ENCODE results near the gene FARP1. TPM values are rescaled to one million over a fixed set of nuclear protein-coding genes. Genes with fewer than 3 reads are reported as not detected.
A peak's percentile ranks its signal among the peaks of the same experiment; 100 is the strongest.

Gene FARP1
- total RNA-seq, 1 experiment from 2014 or later, result 96.6 TPM

- TF ChIP-seq, protein P1, sequence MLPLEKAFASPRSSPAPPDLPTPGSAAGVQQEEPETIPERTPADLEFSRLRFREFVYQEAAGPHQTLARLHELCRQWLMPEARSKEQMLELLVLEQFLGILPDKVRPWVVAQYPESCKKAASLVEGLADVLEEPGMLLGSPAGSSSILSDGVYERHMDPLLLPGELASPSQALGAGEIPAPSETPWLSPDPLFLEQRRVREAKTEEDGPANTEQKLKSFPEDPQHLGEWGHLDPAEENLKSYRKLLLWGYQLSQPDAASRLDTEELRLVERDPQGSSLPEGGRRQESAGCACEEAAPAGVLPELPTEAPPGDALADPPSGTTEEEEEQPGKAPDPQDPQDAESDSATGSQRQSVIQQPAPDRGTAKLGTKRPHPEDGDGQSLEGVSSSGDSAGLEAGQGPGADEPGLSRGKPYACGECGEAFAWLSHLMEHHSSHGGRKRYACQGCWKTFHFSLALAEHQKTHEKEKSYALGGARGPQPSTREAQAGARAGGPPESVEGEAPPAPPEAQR (CRISPR knock-in tag; IDR thresholded peaks at IDR 0.05), result no peak
- TF ChIP-seq RELA (CRISPR knock-in tag; IDR thresholded peaks at IDR 0.05; ENCODE audit: borderline replicate concordance) (no peak), ZMAT4 (CRISPR knock-in tag; IDR thresholded peaks at IDR 0.05) (no peak), MXD4 (CRISPR knock-in tag; IDR thresholded peaks at IDR 0.05; ENCODE audit: borderline replicate concordance) (no peak), TCF7 (CRISPR knock-in tag; IDR thresholded peaks at IDR 0.05; ENCODE audit: low read depth) (no peak)
- TF ChIP-seq, protein P2, sequence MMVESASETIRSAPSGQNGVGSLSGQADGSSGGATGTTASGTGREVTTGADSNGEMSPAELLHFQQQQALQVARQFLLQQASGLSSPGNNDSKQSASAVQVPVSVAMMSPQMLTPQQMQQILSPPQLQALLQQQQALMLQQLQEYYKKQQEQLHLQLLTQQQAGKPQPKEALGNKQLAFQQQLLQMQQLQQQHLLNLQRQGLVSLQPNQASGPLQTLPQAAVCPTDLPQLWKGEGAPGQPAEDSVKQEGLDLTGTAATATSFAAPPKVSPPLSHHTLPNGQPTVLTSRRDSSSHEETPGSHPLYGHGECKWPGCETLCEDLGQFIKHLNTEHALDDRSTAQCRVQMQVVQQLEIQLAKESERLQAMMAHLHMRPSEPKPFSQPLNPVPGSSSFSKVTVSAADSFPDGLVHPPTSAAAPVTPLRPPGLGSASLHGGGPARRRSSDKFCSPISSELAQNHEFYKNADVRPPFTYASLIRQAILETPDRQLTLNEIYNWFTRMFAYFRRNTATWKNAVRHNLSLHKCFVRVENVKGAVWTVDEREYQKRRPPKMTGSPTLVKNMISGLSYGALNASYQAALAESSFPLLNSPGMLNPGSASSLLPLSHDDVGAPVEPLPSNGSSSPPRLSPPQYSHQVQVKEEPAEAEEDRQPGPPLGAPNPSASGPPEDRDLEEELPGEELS (CRISPR knock-in tag; IDR thresholded peaks at IDR 0.05), result no peak
Observed at GRCh38 chr13:98440390-98441055, 297.6 kb downstream of the FARP1 start (continued).

DNA sequence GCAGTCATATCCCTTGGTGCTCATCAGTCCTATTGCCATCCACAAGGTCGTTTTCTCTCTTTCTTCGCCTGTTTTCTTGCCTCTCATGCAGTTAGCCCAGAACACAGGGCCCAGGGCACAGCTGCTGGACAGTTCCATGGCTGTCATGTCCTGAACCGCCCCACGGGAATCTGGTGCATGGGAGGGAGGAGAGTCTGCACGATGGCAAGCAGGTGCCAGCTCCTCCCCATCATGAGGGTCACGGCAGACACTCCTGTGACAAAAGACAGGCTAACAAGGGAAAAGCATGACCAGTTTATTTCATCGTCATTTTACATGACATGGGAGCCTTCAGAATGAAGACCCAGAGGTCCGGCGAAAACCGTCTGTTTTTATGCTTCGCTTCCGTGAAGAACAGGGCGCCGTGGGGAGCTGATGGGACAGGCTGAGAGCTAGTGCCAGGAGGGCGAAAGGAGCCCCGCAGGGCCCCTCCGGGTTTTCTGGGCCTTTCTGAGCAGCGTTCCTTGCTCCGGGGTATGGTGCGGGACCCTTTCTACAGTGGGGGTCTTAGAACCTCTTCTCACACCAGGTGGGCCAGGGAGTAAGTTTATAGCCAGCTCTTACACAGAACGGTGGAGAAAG is 298.3 kb downstream of the FARP1 start:
- Mint-ChIP-seq H3K9me3 (no peaks in the 10 kb centered on the region), H3K36me3 (peaks cover 8% of the 10 kb centered on the region), H3K27ac (no peak overlapping the region), H3K27me3 (ENCODE audit: low read depth) (no peaks in the 10 kb centered on the region), H3K4me1 (peaks cover 9% of the 10 kb centered on the region), H3K4me3 (no peak overlapping the region)
- DNase-seq (ENCODE audit: low spot score) (no peak), ATAC-seq (no peak)
- CTCF ChIA-PET, result interaction anchor here (2.2 kb wide), 1 partner anchor 232 kb away, joined by 5 read pairs; no protein-coding TSS in a partner anchor
- no peak for TF ChIP-seq CREB1 (CRISPR knock-in tag; IDR thresholded peaks at IDR 0.05)
- TF ChIP-seq OVOL2 (CRISPR knock-in tag; IDR thresholded peaks at IDR 0.05; ENCODE audit: borderline replicate concordance), result no peak
- TF ChIP-seq IRF2 (CRISPR knock-in tag; IDR thresholded peaks at IDR 0.05; ENCODE audit: borderline replicate concordance, low read depth), result no peak
- POLR2A ChIA-PET, result no interaction called here

GRCh38 chr13:98442391-98443230 is 299.7 kb downstream of the FARP1 start:
- DNase-seq (ENCODE audit: low spot score), result no peak
- ATAC-seq, result no peak
- Mint-ChIP-seq H3K27ac (peak overlapping the region; percentile 48; the same call in 1 of the 2 replicates), H3K9me3 (no peaks in the 10 kb centered on the region), H3K27me3 (ENCODE audit: low read depth) (no peaks in the 10 kb centered on the region), H3K4me3 (no peak overlapping the region), H3K36me3 (peaks cover 21% of the 10 kb centered on the region), H3K4me1 (peaks cover 9% of the 10 kb centered on the region)
- ChIA-PET CTCF (interaction anchor here (0.6 to 2.2 kb wide), 3 partner anchors 112 to 231 kb away, joined by 3 to 5 read pairs (median 3); no protein-coding TSS in a partner anchor), POLR2A (no interaction called here)
- no peak for TF ChIP-seq EMX1 (CRISPR knock-in tag; IDR thresholded peaks at IDR 0.05)
- TF ChIP-seq, protein P3, sequence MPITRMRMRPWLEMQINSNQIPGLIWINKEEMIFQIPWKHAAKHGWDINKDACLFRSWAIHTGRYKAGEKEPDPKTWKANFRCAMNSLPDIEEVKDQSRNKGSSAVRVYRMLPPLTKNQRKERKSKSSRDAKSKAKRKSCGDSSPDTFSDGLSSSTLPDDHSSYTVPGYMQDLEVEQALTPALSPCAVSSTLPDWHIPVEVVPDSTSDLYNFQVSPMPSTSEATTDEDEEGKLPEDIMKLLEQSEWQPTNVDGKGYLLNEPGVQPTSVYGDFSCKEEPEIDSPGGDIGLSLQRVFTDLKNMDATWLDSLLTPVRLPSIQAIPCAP (CRISPR knock-in tag; IDR thresholded peaks at IDR 0.05), result no peak
- TF ChIP-seq PREB (CRISPR knock-in tag; IDR thresholded peaks at IDR 0.05; ENCODE audit: borderline replicate concordance), result no peak
- TF ChIP-seq, protein P4, sequence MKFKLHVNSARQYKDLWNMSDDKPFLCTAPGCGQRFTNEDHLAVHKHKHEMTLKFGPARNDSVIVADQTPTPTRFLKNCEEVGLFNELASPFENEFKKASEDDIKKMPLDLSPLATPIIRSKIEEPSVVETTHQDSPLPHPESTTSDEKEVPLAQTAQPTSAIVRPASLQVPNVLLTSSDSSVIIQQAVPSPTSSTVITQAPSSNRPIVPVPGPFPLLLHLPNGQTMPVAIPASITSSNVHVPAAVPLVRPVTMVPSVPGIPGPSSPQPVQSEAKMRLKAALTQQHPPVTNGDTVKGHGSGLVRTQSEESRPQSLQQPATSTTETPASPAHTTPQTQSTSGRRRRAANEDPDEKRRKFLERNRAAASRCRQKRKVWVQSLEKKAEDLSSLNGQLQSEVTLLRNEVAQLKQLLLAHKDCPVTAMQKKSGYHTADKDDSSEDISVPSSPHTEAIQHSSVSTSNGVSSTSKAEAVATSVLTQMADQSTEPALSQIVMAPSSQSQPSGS (CRISPR knock-in tag; IDR thresholded peaks at IDR 0.05; ENCODE audit: borderline replicate concordance, low read depth), result no peak
- TF ChIP-seq, protein P5, sequence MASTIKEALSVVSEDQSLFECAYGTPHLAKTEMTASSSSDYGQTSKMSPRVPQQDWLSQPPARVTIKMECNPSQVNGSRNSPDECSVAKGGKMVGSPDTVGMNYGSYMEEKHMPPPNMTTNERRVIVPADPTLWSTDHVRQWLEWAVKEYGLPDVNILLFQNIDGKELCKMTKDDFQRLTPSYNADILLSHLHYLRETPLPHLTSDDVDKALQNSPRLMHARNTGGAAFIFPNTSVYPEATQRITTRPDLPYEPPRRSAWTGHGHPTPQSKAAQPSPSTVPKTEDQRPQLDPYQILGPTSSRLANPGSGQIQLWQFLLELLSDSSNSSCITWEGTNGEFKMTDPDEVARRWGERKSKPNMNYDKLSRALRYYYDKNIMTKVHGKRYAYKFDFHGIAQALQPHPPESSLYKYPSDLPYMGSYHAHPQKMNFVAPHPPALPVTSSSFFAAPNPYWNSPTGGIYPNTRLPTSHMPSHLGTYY (CRISPR knock-in tag; IDR thresholded peaks at IDR 0.05), result no peak
- no peak for TF ChIP-seq NFATC4 (CRISPR knock-in tag; IDR thresholded peaks at IDR 0.05)
- no peak for TF ChIP-seq GRHL2 (CRISPR knock-in tag; IDR thresholded peaks at IDR 0.05; ENCODE audit: insufficient replicate concordance, severe bottlenecking)
- no peak for TF ChIP-seq NR3C1 (CRISPR knock-in tag; conservative IDR thresholded peaks at IDR 0.05; ENCODE audit: low read depth)
- no peak for TF ChIP-seq CREM (CRISPR knock-in tag; IDR thresholded peaks at IDR 0.05)

Data from WTC11 (cell line).